RWPE1 (cell line): ENCODE measurements around the gene LARGE1.

Source experiments
- CTCF ChIA-PET: fragments of 350-600 bp; sonication (Branson Sonifier 250); formaldehyde crosslinking; extraction: SDS; loops from one replicate; lab custom pipeline; 2021; lab: Yijun Ruan, JAX
- POLR2A ChIA-PET: fragments of 400-600 bp; formaldehyde crosslinking; extraction: SDS; loops from one replicate; lab custom pipeline; 2020; ENCODE audit warnings: antibody characterized with exemption; ENCODE audit not compliant: low non-redundant PET; lab: Yijun Ruan, JAX
- DNase-seq: peaks from one replicate; pipeline ENCODE4 v3.0.0; 2012; ENCODE audit warnings: low spot score
- H3K27ac ChIP-seq: fragments of 450-650 bp; 2 replicates; pipeline ENCODE4 v1.5.1; 2017
- CTCF ChIP-seq: fragments of 450-650 bp; conservative IDR thresholded peaks from 2 replicates; pipeline ENCODE4 v1.5.1; 2017; ENCODE audit warnings: low read depth, mild to moderate bottlenecking

The LARGE1 gene

GRCh38 chr22:33841281-33842005, 78.8 kb downstream of the LARGE1 start:
- ChIA-PET CTCF (no interaction called here), POLR2A (no interaction called here)
- no peak overlapping the region for H3K27ac ChIP-seq
- no peak for TF ChIP-seq CTCF
- DNase-seq = no peak

- POLR2A ChIA-PET = no interaction called here
- TF ChIP-seq CTCF = no peak
- H3K27ac ChIP-seq = no peak overlapping the region
- CTCF ChIA-PET = no interaction called here
- no peak for DNase-seq
These were observed 81.6 kb downstream of the LARGE1 start for GRCh38 chr22:33838644-33839043.

GRCh38 chr22:33837826-33838225, 82.5 kb downstream of the LARGE1 start:
- no peak for TF ChIP-seq CTCF
- no peak overlapping the region for H3K27ac ChIP-seq
- ChIA-PET CTCF (no interaction called here), POLR2A (no interaction called here)
- DNase-seq = no peak

- DNase-seq = no peak
- H3K27ac ChIP-seq = no peak overlapping the region
- ChIA-PET CTCF (no interaction called here), POLR2A (no interaction called here)
- no peak for TF ChIP-seq CTCF
These were observed 85.0 kb downstream of the LARGE1 start for GRCh38 chr22:33835265-33835664.

GRCh38 chr22:33832558-33833151, 87.6 kb downstream of the LARGE1 start:
- POLR2A ChIA-PET = no interaction called here
- CTCF ChIA-PET = no interaction called here
- no peak for TF ChIP-seq CTCF

GRCh38 chr22:33831651-33832050, 88.6 kb downstream of the LARGE1 start:
- ChIA-PET POLR2A (no interaction called here), CTCF (no interaction called here)
- no peak overlapping the region for H3K27ac ChIP-seq
- no peak for TF ChIP-seq CTCF
- DNase-seq = no peak

More at GRCh38 chr22:33832558-33833151, 87.6 kb downstream of the LARGE1 start:
- no peak for DNase-seq
- H3K27ac ChIP-seq = no peak overlapping the region
